Upper lobe of left lung (tissue), 6 donors: ENCODE results near the gene TLE2. TPM values are rescaled to one million over a fixed set of nuclear protein-coding genes. Genes with fewer than 3 reads are reported as not detected.

Experiments
- ATAC-seq, 2 donors: fragments of 200-7000 bp; cut with Tn5 transposase; one replicate each; pipeline ENCODE4 v1.9.1; 2022; ENCODE audit warnings: mild to moderate bottlenecking in 2 of 2, moderate library complexity in 2 of 2; ENCODE audit not compliant: low FRiP score in 2 of 2
- DNase-seq, 2 donors: peaks; one replicate each; pipeline ENCODE4 v3.0.0-alpha.2; 2019 to 2020
- H3K27ac ChIP-seq, 4 donors: fragments of 200-600 bp; sonication (generic); one replicate each; pipeline ENCODE4 v1.5.1; 2016 to 2019
- H3K27me3 ChIP-seq, 4 donors: fragments of 200-600 bp; sonication (generic); one replicate each; pipeline ENCODE4 v1.5.1; 2017 to 2019
- H3K36me3 ChIP-seq, 4 donors: fragments of 200-600 bp; sonication (generic); one replicate each; pipeline ENCODE4 v1.5.1; 2016 to 2019
- H3K4me1 ChIP-seq, 4 donors: fragments of 200-600 bp; sonication (generic); one replicate each; pipeline ENCODE4 v1.5.1; 2018 to 2019
- H3K4me3 ChIP-seq, 4 donors: fragments of 200-600 bp; sonication (generic); one replicate each; pipeline ENCODE4 v1.5.1; 2017 to 2019; ENCODE audit warnings: mild to moderate bottlenecking in 2 of 4, moderate library complexity in 1 of 4
- H3K9me3 ChIP-seq, 4 donors: fragments of 200-600 bp; sonication (generic); one replicate each; pipeline ENCODE4 v1.5.1; 2018 to 2019
- CTCF ChIP-seq, 6 experiments: fragments of 450-650 bp in 4 of 6; fragments of 200-600 bp in 2 of 6; sonication (generic) in 2 of 6; IDR thresholded peaks; one replicate each; pipeline ENCODE4 v1.5.1; 2016 to 2019; ENCODE audit warnings: antibody characterized with exemption in 6 of 6
- EP300 ChIP-seq, 4 donors: sonication (generic); formaldehyde crosslinking; IDR thresholded peaks; one replicate each; pipeline ENCODE4 v1.5.1; 2017; ENCODE audit warnings: antibody characterized with exemption in 4 of 4, control low read depth in 2 of 4
- POLR2A ChIP-seq, 4 donors: fragments of 450-650 bp; IDR thresholded peaks; one replicate each; pipeline ENCODE4 v1.5.1; 2016 to 2017; ENCODE audit warnings: antibody characterized with exemption in 4 of 4, mild to moderate bottlenecking in 2 of 4
- POLR2AphosphoS5 ChIP-seq, 2 donors: sonication (generic); formaldehyde crosslinking; IDR thresholded peaks; one replicate each; pipeline ENCODE4 v1.5.1; 2017; ENCODE audit warnings: antibody characterized with exemption in 2 of 2
- WGBS, 2 donors: methylation state at CpG; one replicate each; pipeline ENCODE4 v1.1.5; 2017 to 2018; 5-methylcytosine and 5-hydroxymethylcytosine counted together
- total RNA-seq, 6 donors: library from RNA; depleted of rRNA in 4 of 6; stranded (reverse); fragments of >200 nt in 4 of 6; gene quantifications; one replicate each; pipeline versions ENCODE4 v1.1.0 to v1.2.1, GENCODE V29; 2016 to 2021
- donor health status: DM: no; HTN: no; CAD: no; lungs with moderate emphysema.
- donor health status: DM: no; HTN: yes; CAD: no; lungs with severe emphysema.

TLE2 gene
- total RNA-seq, 6 donors from 2014 or later, result 35.0 to 115 (median 56.0) TPM

- 15 to 32% methylated on average over 3 to 5 of the region's 8 CpGs for WGBS, 2 donors
- DNase-seq (no peak), ATAC-seq (peak; percentile 22 to 23)
- no peaks in the 10 kb centered on the region for H3K9me3 ChIP-seq
- H3K4me1 ChIP-seq, result peaks cover 33 to 50% (median 45%) of the 10 kb centered on the region in 4 donors
- H3K27me3 ChIP-seq, result no peaks in the 10 kb centered on the region
- H3K4me3 ChIP-seq, result no peak overlapping the region
- TF ChIP-seq POLR2AphosphoS5 (IDR thresholded peaks at IDR 0.05), result no peak
- no peaks in the 10 kb centered on the region for H3K36me3 ChIP-seq
- H3K27ac ChIP-seq, result peak overlapping the region; percentile 68 to 90 (median 86)
These were observed 46.5 kb downstream of the TLE2 start for GRCh38 chr19:2982561-2982960.

- no peak for ATAC-seq
- Histone ChIP-seq H3K36me3 (no peaks in the 10 kb centered on the region), H3K27me3 (no peaks in the 10 kb centered on the region), H3K4me3 (no peak overlapping the region), H3K9me3 (no peaks in the 10 kb centered on the region), H3K4me1 (peaks cover 38 to 57% (median 52%) of the 10 kb centered on the region in 4 donors), H3K27ac (peak overlapping the region; percentile 28 to 90 (median 76))
- 85 to 86% methylated on average over 5 of the region's 5 CpGs for WGBS, 2 donors
- no peak for TF ChIP-seq POLR2AphosphoS5 (IDR thresholded peaks at IDR 0.05)
- no peak for DNase-seq
These were observed 47.2 kb downstream of the TLE2 start for GRCh38 chr19:2981898-2982297.

GRCh38 chr19:2978772-2979171 lies 50.3 kb downstream of the TLE2 start:
- WGBS, 2 donors, result 61 to 79% methylated on average over 9 of the region's 9 CpGs
- Histone ChIP-seq H3K27me3 (no peaks in the 10 kb centered on the region), H3K4me1 (peaks cover 61 to 80% (median 75%) of the 10 kb centered on the region in 4 donors), H3K27ac (peak overlapping the region in 3 of 4 donors; percentile 70 to 82 (median 78)), H3K36me3 (no peaks in the 10 kb centered on the region), H3K4me3 (no peak overlapping the region), H3K9me3 (no peaks in the 10 kb centered on the region)
- TF ChIP-seq POLR2A (IDR thresholded peaks at IDR 0.05) (no peak), POLR2AphosphoS5 (IDR thresholded peaks at IDR 0.05) (no peak), EP300 (IDR thresholded peaks at IDR 0.05) (no peak), CTCF (IDR thresholded peaks at IDR 0.05) (no peak)
- no peak for ATAC-seq
- DNase-seq, result peak in 1 of 2 donors; percentile 32

- Histone ChIP-seq H3K27me3 (no peaks in the 10 kb centered on the region), H3K4me1 (peaks cover 61 to 80% (median 74%) of the 10 kb centered on the region in 4 donors), H3K4me3 (peak overlapping the region in 1 of 4 donors; percentile 63), H3K27ac (peak overlapping the region; percentile 70 to 82 (median 75)), H3K36me3 (no peaks in the 10 kb centered on the region), H3K9me3 (no peaks in the 10 kb centered on the region)
- 72 to 83% methylated on average over 6 to 11 of the region's 11 CpGs for WGBS, 2 donors
- TF ChIP-seq CTCF (IDR thresholded peaks at IDR 0.05) (no peak), EP300 (IDR thresholded peaks at IDR 0.05) (no peak), POLR2A (IDR thresholded peaks at IDR 0.05) (no peak), POLR2AphosphoS5 (IDR thresholded peaks at IDR 0.05) (no peak)
- DNase-seq (no peak), ATAC-seq (no peak)
These were observed 50.8 kb downstream of the TLE2 start for GRCh38 chr19:2978166-2978767.

GRCh38 chr19:2977746-2978138 lies 51.3 kb downstream of the TLE2 start:
- H3K9me3 ChIP-seq, result no peaks in the 10 kb centered on the region
- peak overlapping the region in 3 of 4 donors; percentile 42 to 63 (median 55) for H3K4me3 ChIP-seq
- no peak for TF ChIP-seq POLR2AphosphoS5 (IDR thresholded peaks at IDR 0.05)
- TF ChIP-seq POLR2A (IDR thresholded peaks at IDR 0.05), result no peak
- no peak for TF ChIP-seq CTCF (IDR thresholded peaks at IDR 0.05)
- TF ChIP-seq EP300 (IDR thresholded peaks at IDR 0.05), result no peak
- H3K36me3 ChIP-seq, result no peaks in the 10 kb centered on the region
- ATAC-seq, result no peak
- no peaks in the 10 kb centered on the region for H3K27me3 ChIP-seq
- DNase-seq, result no peak
- H3K27ac ChIP-seq, result peak overlapping the region; percentile 70 to 82 (median 75)
- peaks cover 61 to 80% (median 71%) of the 10 kb centered on the region in 4 donors for H3K4me1 ChIP-seq
- 44 to 57% methylated on average over 5 to 10 of the region's 10 CpGs for WGBS, 2 donors
